ENCODE data around the gene RPL18A.

RPL18A gene

GRCh38 chr19:17848595-17849292 lies 11.0 kb upstream of the RPL18A start:
- peak overlapping the region; percentile 91 for H3K4me3 Mint-ChIP-seq
- peaks cover 66% of the 10 kb centered on the region for H3K4me1 Mint-ChIP-seq (ENCODE audit: low read depth)
- H3K36me3 Mint-ChIP-seq (ENCODE audit: low read depth): peaks cover 38% of the 10 kb centered on the region
- peak overlapping the region; percentile 99 for H3K27ac Mint-ChIP-seq
- no peak for DNase-seq
- no peaks in the 10 kb centered on the region for H3K9me3 Mint-ChIP-seq
- H3K27me3 Mint-ChIP-seq: no peaks in the 10 kb centered on the region

GRCh38 chr19:17854061-17854460 lies 5.6 kb upstream of the RPL18A start:
- Mint-ChIP-seq H3K4me1 (ENCODE audit: low read depth) (peaks cover 33% of the 10 kb centered on the region), H3K4me3 (no peak overlapping the region), H3K9me3 (no peaks in the 10 kb centered on the region), H3K27me3 (no peaks in the 10 kb centered on the region), H3K27ac (no peak overlapping the region), H3K36me3 (ENCODE audit: low read depth) (no peaks in the 10 kb centered on the region)
- no peak for DNase-seq

- H3K9me3 Mint-ChIP-seq: no peaks in the 10 kb centered on the region
- no peak overlapping the region for H3K27ac Mint-ChIP-seq
- H3K36me3 Mint-ChIP-seq (ENCODE audit: low read depth): peaks cover 10% of the 10 kb centered on the region
- H3K4me3 Mint-ChIP-seq: no peak overlapping the region
- H3K4me1 Mint-ChIP-seq (ENCODE audit: low read depth): peaks cover 22% of the 10 kb centered on the region
- DNase-seq: peak; percentile 97
- no peaks in the 10 kb centered on the region for H3K27me3 Mint-ChIP-seq
Observed at GRCh38 chr19:17855280-17856152, 4.2 kb upstream of the RPL18A start.

- peak overlapping the region; percentile 100 for H3K27ac Mint-ChIP-seq
- H3K36me3 Mint-ChIP-seq (ENCODE audit: low read depth): peaks cover 60% of the 10 kb centered on the region
- no peaks in the 10 kb centered on the region for H3K27me3 Mint-ChIP-seq
- peaks cover 42% of the 10 kb centered on the region for H3K4me1 Mint-ChIP-seq (ENCODE audit: low read depth)
- peak overlapping the region; percentile 95 for H3K4me3 Mint-ChIP-seq
- DNase-seq: no peak
- H3K9me3 Mint-ChIP-seq: no peaks in the 10 kb centered on the region
Observed at GRCh38 chr19:17860331-17860992, 752 bp downstream of the RPL18A start.

DNA sequence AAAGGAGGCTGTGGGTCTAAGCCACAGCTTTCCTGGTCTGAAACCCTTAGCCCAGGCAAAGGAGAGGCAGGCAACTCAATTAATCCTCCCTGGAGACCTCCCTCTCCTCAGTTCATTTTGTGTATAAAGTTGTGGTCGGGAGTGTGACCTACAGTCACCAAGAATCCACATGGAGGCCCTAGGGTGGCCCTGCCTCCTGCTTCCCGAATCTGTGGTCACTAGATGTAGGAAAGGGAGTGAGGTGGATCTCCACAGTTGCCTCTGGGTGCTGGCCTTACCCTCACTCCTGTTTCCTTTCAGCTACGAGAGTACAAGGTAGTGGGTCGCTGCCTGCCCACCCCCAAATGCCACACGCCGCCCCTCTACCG lies 1.3 kb downstream of the RPL18A start:
- DNase-seq: peak; percentile 62
- Mint-ChIP-seq H3K9me3 (no peaks in the 10 kb centered on the region), H3K27ac (peak overlapping the region; percentile 100), H3K36me3 (ENCODE audit: low read depth) (peaks cover 64% of the 10 kb centered on the region), H3K4me3 (peak overlapping the region; percentile 95), H3K27me3 (no peaks in the 10 kb centered on the region), H3K4me1 (ENCODE audit: low read depth) (peaks cover 40% of the 10 kb centered on the region)

- peak overlapping the region; percentile 95 for H3K4me3 Mint-ChIP-seq
- H3K9me3 Mint-ChIP-seq: no peaks in the 10 kb centered on the region
- peaks cover 40% of the 10 kb centered on the region for H3K4me1 Mint-ChIP-seq (ENCODE audit: low read depth)
- H3K36me3 Mint-ChIP-seq (ENCODE audit: low read depth): peaks cover 64% of the 10 kb centered on the region
- DNase-seq: peak; percentile 54
- no peaks in the 10 kb centered on the region for H3K27me3 Mint-ChIP-seq
- H3K27ac Mint-ChIP-seq: peak overlapping the region; percentile 100
Observed at GRCh38 chr19:17861542-17862402, 2.1 kb downstream of the RPL18A start.

GRCh38 chr19:17862711-17863519 lies 3.2 kb downstream of the RPL18A start:
- peak; percentile 46 for DNase-seq
- Mint-ChIP-seq H3K4me3 (peak overlapping the region; percentile 95), H3K27me3 (no peaks in the 10 kb centered on the region), H3K9me3 (no peaks in the 10 kb centered on the region), H3K4me1 (ENCODE audit: low read depth) (peaks cover 40% of the 10 kb centered on the region), H3K36me3 (ENCODE audit: low read depth) (peaks cover 64% of the 10 kb centered on the region), H3K27ac (peak overlapping the region; percentile 100)

- peak overlapping the region; percentile 95 for H3K4me3 Mint-ChIP-seq
- H3K36me3 Mint-ChIP-seq (ENCODE audit: low read depth): peaks cover 64% of the 10 kb centered on the region
- H3K27ac Mint-ChIP-seq: peak overlapping the region; percentile 100
- DNase-seq: peak; percentile 45
- H3K4me1 Mint-ChIP-seq (ENCODE audit: low read depth): peaks cover 40% of the 10 kb centered on the region
- no peaks in the 10 kb centered on the region for H3K9me3 Mint-ChIP-seq
- no peaks in the 10 kb centered on the region for H3K27me3 Mint-ChIP-seq
Observed at GRCh38 chr19:17863520-17864182, 3.9 kb downstream of the RPL18A start.

- Mint-ChIP-seq H3K9me3 (no peaks in the 10 kb centered on the region), H3K27ac (peak overlapping the region; percentile 100), H3K4me3 (peak overlapping the region; percentile 33), H3K36me3 (ENCODE audit: low read depth) (peaks cover 53% of the 10 kb centered on the region), H3K27me3 (peaks cover 2% of the 10 kb centered on the region), H3K4me1 (ENCODE audit: low read depth) (peaks cover 34% of the 10 kb centered on the region)
- DNase-seq: peak; percentile 73
Observed at GRCh38 chr19:17865364-17866311, 5.9 kb downstream of the RPL18A start.

- Mint-ChIP-seq H3K27me3 (peaks cover 7% of the 10 kb centered on the region), H3K4me1 (ENCODE audit: low read depth) (peaks cover 34% of the 10 kb centered on the region), H3K36me3 (ENCODE audit: low read depth) (peaks cover 45% of the 10 kb centered on the region), H3K9me3 (no peaks in the 10 kb centered on the region), H3K27ac (peak overlapping the region; percentile 100), H3K4me3 (no peak overlapping the region)
- peak; percentile 52 for DNase-seq
Observed at GRCh38 chr19:17866312-17866963, 6.7 kb downstream of the RPL18A start.

- H3K27me3 Mint-ChIP-seq: peaks cover 10% of the 10 kb centered on the region
- H3K4me1 Mint-ChIP-seq (ENCODE audit: low read depth): peaks cover 33% of the 10 kb centered on the region
- no peaks in the 10 kb centered on the region for H3K9me3 Mint-ChIP-seq
- no peak for DNase-seq
- H3K27ac Mint-ChIP-seq: peak overlapping the region; percentile 19
- H3K36me3 Mint-ChIP-seq (ENCODE audit: low read depth): peaks cover 39% of the 10 kb centered on the region
- H3K4me3 Mint-ChIP-seq: no peak overlapping the region
Observed at GRCh38 chr19:17866964-17867486, 7.3 kb downstream of the RPL18A start.
